DOHH2 (cell line): ENCODE results near the gene WLS.

Source experiments
- H3F3A ChIP-seq: fragments of 200-600 bp; sonication (generic), shearing (Covaris generic); 2 replicates; pipeline ENCODE4 v1.6.0; 2016; ENCODE audit warnings: antibody characterized with exemption, mild to moderate bottlenecking; ENCODE audit not compliant: control insufficient read depth, insufficient read depth
- H3K27ac ChIP-seq: fragments of 200-600 bp; sonication (generic); 2 replicates; pipeline ENCODE4 v1.5.1; 2014; ENCODE audit warnings: low read depth, mild to moderate bottlenecking, low read length, moderate library complexity
- H3K27me3 ChIP-seq: fragments of 200-600 bp; sonication (generic); 2 replicates; pipeline ENCODE4 v1.6.1; 2014; ENCODE audit warnings: mild to moderate bottlenecking, low read length, mixed read lengths; ENCODE audit not compliant: control insufficient read depth
- H3K36me3 ChIP-seq: fragments of 200-600 bp; sonication (generic); 2 replicates; pipeline ENCODE4 v1.6.1; 2014; ENCODE audit warnings: mild to moderate bottlenecking, low read length, moderate library complexity, mixed read lengths; ENCODE audit not compliant: control insufficient read depth
- H3K4me1 ChIP-seq: fragments of 200-600 bp; sonication (generic); 2 replicates; pipeline ENCODE4 v1.6.1; 2014; ENCODE audit warnings: mild to moderate bottlenecking, low read length, mixed read lengths; ENCODE audit not compliant: control insufficient read depth
- H3K4me2 ChIP-seq: fragments of 200-600 bp; sonication (generic); 2 replicates; pipeline ENCODE4 v1.6.0; 2014; ENCODE audit warnings: mild to moderate bottlenecking, low read length, moderate library complexity
- H3K4me3 ChIP-seq: fragments of 200-600 bp; sonication (generic); 2 replicates; pipeline ENCODE4 v1.5.1; 2014; ENCODE audit warnings: mild to moderate bottlenecking, low read length, mixed read lengths
- H3K79me2 ChIP-seq: fragments of 200-600 bp; sonication (generic); 2 replicates; pipeline ENCODE4 v1.6.1; 2014; ENCODE audit warnings: mild to moderate bottlenecking, low read length, mixed read lengths; ENCODE audit not compliant: control insufficient read depth
- H3K9me2 ChIP-seq: fragments of 200-600 bp; sonication (generic); replicated peaks from 2 replicates; pipeline ENCODE4 v1.6.1; 2014; ENCODE audit warnings: mild to moderate bottlenecking, low read length, mixed read lengths; ENCODE audit not compliant: control insufficient read depth
- H3K9me3 ChIP-seq: fragments of 200-600 bp; sonication (generic); 2 replicates; pipeline ENCODE4 v1.6.1; 2014; ENCODE audit warnings: antibody characterized with exemption, low read length, mixed read lengths; ENCODE audit not compliant: control insufficient read depth, insufficient read depth
- H4K20me1 ChIP-seq: fragments of 200-600 bp; sonication (generic); 2 replicates; pipeline ENCODE4 v1.6.0; 2014; ENCODE audit warnings: low read depth, mild to moderate bottlenecking, antibody characterized with exemption, low read length, moderate library complexity; ENCODE audit not compliant: control insufficient read depth, insufficient read depth
- CTCF ChIP-seq: fragments of 200-600 bp; sonication (generic); IDR thresholded peaks from one replicate; pipeline ENCODE4 v1.5.1; 2014; ENCODE audit warnings: antibody characterized with exemption, mild to moderate bottlenecking, low read depth, low read length; ENCODE audit not compliant: poor library complexity, severe bottlenecking
- EZH2phosphoT487 ChIP-seq: fragments of 200-600 bp; sonication (generic); IDR thresholded peaks from 2 replicates; pipeline ENCODE4 v1.6.1; 2017; ENCODE audit warnings: borderline replicate concordance, mild to moderate bottlenecking, antibody characterized with exemption, low read length, moderate library complexity, mixed read lengths

WLS gene

GRCh38 chr1:68140536-68140935, 91.8 kb downstream of the WLS start:
- Histone ChIP-seq H3K27me3 (no peaks in the 10 kb centered on the region), H3K79me2 (no peaks in the 10 kb centered on the region), H4K20me1 (no peaks in the 10 kb centered on the region), H3K4me1 (no peaks in the 10 kb centered on the region), H3K4me2 (no peak overlapping the region), H3K9me2 (no peaks in the 10 kb centered on the region), H3K36me3 (no peaks in the 10 kb centered on the region), H3K9me3 (no peaks in the 10 kb centered on the region), H3K4me3 (no peak overlapping the region), H3K27ac (no peak overlapping the region), H3F3A (no peaks in the 10 kb centered on the region)
- TF ChIP-seq EZH2phosphoT487 (no peak), CTCF (no peak)

GRCh38 chr1:68136187-68136586, 96.1 kb downstream of the WLS start:
- Histone ChIP-seq H3K9me2 (no peaks in the 10 kb centered on the region), H3K27ac (no peak overlapping the region), H3K9me3 (no peaks in the 10 kb centered on the region), H3K4me1 (no peaks in the 10 kb centered on the region), H3F3A (no peaks in the 10 kb centered on the region), H3K36me3 (no peaks in the 10 kb centered on the region), H4K20me1 (no peaks in the 10 kb centered on the region), H3K4me2 (no peak overlapping the region), H3K79me2 (no peaks in the 10 kb centered on the region), H3K4me3 (no peak overlapping the region), H3K27me3 (no peaks in the 10 kb centered on the region)
- TF ChIP-seq EZH2phosphoT487 (no peak), CTCF (no peak)

GRCh38 chr1:68132426-68133130, 99.7 kb downstream of the WLS start:
- H3K4me1 ChIP-seq, result no peaks in the 10 kb centered on the region
- TF ChIP-seq CTCF, result no peak
- TF ChIP-seq EZH2phosphoT487, result no peak
- no peaks in the 10 kb centered on the region; the same call in 1 of the 2 replicates for H3K27me3 ChIP-seq
- H3K9me2 ChIP-seq, result no peaks in the 10 kb centered on the region
- no peaks in the 10 kb centered on the region for H3K9me3 ChIP-seq
- no peak overlapping the region for H3K4me3 ChIP-seq
- H3K36me3 ChIP-seq, result no peaks in the 10 kb centered on the region
- no peaks in the 10 kb centered on the region for H3K79me2 ChIP-seq
- H4K20me1 ChIP-seq, result no peaks in the 10 kb centered on the region
- no peak overlapping the region for H3K4me2 ChIP-seq
- H3F3A ChIP-seq, result no peaks in the 10 kb centered on the region
- no peak overlapping the region for H3K27ac ChIP-seq
